Stimulated activated CD4-positive, alpha-beta T cell treated with anti-CD3 and anti-CD28 coated beads, Interleukin-1b, Interleukin-23, amount 100 ng/mL, for 24 hours (primary cell): ENCODE results near the gene RABL2A.
"Not testable (repeated sequence)": the region's sequence is repeated elsewhere in the genome, so short reads cannot be mapped to it uniquely, and the experiment has no call there.

Source experiments
- DNase-seq, 4 experiments: peaks; one replicate each; pipeline ENCODE4 v3.0.0-alpha.2; 2020; ENCODE audit warnings: low read depth in 4 of 4, low spot score in 1 of 4

RABL2A gene

DNA sequence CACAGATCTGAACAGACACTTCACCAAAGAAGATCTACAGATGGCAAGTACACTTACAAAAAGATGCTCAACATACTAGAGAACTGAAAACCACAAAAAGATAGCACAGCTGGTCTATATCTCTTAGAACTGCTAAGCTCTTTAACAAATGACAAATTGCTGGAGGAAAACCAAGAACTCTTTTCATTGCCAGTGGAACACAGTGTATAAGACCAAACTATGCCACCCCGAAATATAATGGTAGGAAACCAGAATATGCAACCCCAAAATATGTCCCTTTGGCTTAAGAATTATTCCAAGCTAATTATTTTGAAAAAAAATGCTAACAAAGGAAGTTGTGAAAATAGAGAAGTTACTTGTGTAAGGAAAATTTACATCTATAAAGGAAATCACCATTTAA lies 21.0 kb upstream of the RABL2A start:
- not testable (repeated sequence) for DNase-seq

DNA sequence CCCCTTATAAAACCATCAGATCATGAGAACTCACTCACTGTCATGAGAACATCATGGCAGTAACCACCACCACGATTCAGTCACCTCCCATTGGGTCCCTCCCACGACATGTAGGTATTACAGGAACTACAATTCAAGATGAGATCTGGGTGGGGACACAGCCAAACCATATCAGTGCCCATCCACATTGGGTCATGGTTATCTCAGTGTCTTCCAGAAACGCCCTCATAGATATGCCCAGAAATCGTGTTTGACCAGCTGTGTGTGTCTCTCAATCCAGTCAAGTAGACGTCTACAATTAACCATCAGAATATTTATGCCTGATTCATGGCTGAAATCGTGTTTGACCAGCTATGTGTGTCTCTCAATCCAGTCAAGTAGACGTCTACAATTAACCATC lies 17.2 kb upstream of the RABL2A start:
- not testable (repeated sequence) for DNase-seq

DNA sequence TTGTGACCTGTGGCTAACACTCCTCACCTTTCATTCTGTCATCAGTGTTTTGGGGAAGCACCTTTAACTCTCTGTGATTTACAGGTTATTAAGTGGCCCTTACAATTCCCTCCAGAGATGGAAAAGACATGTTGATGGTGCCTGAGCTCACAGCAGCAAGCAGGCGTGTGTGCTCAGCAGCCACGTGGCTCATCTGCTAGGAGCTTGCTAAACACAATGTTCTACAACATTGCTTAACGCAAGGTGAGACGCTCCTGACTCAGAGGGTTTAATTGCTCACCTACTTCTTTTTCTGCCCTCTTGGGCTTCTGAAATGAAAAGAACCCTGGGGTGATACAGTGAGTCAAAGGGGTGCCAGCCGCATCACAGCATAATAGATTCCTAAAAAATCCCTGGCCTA lies 6.1 kb upstream of the RABL2A start:
- DNase-seq, result not testable (repeated sequence)

DNA sequence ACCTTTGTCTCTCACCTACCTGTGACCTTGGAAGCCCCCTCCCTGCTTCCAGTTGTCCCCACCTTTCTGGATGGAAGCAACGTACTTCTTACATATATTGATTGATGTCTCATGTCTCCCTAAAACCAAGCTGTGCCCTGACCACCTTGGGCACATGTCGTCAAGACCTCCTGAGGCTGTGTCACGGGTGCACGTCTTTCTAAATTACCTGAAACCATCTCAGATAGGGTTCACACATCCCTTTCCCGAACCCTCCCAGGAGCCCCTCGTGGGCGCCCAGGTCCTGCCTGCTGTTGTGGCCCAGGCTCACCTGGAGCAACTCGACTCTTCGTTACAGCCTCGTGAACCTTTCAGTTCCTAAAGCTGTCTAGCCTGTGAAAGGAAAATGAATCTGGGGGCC lies 1.2 kb upstream of the RABL2A start:
- DNase-seq, result not testable (repeated sequence)

DNA sequence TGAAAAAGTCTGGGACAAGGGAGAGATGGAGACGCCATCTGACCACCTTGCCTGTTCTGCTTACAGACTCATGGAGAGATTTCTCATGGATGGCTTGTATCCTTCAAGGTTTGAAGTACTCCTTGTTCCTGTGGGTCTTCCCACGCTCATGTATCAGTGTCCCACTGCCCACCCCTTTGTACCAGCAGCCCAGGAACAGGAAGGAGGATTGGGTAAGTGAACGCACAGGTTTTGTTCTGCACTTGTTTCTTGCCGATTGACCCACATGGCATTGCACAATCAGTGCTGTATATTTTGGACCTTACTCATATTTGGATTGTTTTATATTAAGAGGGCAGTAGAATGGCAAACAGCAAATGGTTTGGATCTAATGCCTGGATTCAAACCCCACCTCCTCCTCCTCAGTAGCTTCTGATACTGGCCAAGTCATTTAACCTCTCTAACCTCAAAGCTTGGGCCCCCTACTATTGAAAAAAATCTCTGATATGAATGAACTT lies 5.8 kb downstream of the RABL2A start:
- DNase-seq, result not testable (repeated sequence)

DNA sequence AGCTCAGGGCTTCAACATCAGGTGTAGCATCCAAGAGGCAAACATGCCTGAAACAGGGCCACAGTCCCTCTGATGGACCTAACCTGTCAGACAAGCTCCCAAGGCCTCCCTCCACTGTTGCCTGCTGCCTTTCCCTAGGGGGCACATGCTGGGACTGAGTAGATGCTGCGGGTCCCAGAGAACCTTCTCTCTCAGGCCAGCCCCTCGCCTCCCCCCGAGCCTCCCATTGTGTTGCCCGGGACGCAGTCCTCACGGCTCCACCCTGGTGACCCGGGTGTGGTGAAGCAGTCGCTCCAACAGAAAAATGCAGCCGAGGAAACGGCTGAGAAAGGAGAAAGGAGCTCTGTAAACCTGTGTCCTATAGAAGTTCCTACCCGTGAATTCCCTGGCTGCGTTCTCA lies 8.3 kb downstream of the RABL2A start:
- not testable (repeated sequence) for DNase-seq

DNA sequence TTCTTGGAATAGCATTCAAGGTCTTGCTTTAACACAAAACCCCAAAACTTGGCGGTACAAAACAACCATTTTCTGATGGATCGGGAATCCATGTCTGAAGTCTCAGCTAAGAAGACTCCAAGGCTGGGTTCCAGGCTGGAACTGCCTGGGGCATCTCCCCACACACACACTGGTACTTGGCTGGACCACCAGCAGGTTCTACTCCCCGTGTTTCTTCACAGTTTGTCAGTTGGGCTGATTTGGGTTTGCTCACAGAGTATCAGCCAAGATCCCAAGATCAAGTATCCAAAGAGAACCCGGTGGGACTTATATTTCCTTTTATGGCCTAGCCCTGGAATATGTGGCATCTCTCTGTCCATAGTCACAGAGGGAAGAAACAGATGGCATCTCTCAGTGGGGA lies 9.2 kb downstream of the RABL2A start:
- DNase-seq, result not testable (repeated sequence)

DNA sequence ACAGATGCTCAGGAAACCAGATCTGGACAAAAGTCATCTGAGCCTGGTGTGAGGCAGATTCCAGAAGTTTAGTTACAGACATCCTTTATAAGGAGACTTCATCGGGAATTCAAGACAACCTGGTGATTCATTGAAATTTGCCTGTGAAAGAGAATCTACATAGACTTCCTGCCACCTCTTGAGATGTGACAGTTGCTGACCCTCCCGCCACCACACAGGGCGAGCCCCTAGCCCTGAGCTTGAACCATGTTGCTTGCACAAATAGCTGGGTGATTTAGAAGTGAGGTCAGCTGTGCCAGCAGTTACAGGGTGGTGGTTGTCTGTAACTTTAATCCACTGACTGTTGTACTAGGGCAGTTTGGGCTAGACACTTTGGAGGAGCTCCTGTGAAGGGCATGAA lies 11.0 kb downstream of the RABL2A start:
- DNase-seq, result not testable (repeated sequence)

DNA sequence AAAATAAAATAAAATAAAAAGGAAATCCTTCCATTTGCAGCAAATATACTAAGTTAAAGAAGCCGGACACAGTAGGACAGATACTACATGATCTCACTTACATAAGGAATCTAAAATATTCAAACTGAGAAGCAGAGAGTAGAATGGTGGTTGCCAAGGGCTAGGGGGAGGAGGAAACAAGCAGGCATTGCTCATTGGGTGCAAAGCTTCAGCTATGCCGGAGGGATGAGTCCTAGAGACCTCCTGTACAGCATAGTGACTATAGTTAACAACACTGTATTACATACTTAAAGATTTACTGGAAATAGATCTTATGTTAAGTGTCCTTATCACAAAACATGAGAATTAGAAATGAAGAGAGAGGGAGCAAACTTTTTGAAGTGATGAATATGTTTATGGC lies 19.2 kb downstream of the RABL2A start:
- not testable (repeated sequence) for DNase-seq

DNA sequence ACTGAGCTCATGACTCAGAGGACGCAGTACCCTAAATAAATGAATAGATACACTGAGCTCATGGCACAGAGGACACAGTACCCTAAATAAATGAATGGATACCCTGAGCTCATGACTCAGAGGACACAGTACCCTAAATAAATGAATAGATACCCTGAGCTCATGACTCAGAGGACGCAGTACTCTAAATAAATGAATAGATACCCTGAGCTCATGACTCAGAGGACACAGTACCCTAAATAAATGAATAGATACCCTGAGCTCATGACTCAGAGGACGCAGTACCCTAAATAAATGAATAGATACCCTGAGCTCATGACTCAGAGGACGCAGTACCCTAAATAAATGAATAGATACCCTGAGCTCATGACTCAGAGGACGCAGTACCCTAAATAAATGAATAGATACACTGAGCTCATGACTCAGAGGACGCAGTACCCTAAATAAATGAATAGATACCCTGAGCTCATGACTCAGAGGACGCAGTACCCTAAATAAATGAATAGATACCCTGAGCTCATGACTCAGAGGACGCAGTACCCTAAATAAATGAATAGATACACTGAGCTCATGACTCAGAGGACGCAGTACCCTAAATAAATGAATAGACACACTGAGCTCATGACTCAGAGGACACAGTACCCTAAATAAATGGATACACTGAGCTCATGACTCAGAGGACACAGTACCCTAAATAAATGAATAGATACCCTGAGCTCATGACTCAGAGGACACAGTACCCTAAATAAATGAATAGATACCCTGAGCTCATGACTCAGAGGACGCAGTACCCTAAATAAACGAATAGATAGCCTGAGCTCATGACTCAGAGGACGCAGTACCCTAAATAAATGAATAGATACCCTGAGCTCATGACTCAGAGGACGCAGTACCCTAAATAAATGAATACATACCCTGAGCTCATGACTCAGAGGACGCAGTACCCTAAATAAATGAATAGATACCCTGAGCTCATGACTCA lies 24.1 kb downstream of the RABL2A start:
- not testable (repeated sequence) for DNase-seq

DNA sequence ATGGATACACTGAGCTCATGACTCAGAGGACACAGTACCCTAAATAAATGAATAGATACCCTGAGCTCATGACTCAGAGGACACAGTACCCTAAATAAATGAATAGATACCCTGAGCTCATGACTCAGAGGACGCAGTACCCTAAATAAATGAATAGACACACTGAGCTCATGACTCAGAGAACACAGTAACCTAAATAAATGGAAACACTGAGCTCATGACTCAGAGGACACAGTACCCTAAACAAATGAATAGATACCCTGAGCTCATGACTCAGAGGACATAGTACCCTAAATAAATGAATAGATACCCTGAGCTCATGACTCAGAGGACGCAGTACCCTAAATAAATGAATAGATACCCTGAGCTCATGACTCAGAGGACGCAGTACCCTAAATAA lies 25.5 kb downstream of the RABL2A start:
- DNase-seq, result not testable (repeated sequence)

DNA sequence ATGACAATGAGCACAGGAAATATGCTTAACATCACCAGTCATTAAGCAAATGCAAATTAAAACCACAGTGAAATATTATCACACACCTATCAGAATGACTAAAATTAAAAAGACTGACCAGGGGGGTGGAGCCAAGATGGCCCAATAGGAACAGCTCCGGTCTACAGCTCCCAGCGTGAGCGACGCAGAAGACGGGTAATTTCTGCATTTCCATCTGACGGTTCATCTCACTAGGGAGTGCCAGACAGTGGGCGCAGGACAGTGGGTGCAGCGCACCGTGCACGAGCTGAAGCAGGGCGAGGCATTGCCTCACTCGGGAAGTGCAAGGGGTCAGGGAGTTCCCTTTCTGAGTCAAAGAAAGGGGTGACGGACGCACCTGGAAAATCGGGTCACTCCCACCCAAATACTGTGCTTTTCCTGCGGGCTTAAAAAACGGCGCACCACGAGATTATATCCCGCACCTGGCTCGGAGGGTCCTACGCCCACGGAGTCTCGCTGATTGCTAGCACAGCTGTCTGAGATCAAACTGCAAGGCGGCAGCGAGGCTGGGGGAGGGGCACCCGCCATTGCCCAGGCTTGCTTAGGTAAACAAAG lies 29.1 kb downstream of the RABL2A start:
- DNase-seq, result not testable (repeated sequence)

DNA sequence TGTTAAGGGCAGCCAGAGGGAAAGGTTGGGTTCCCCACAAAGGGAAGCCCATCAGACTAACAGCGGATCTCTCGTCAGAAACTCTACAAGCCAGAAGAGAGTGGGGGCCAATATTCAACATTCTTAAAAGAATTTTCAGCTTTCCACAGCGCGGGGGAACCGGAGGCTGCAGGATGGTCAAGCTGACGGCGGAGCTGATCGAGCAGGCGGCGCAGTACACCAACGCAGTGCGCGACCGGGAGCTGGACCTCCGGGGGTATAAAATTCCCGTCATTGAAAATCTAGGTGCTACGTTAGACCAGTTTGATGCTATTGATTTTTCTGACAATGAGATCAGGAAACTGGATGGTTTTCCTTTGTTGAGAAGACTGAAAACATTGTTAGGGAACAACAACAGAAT lies 30.7 kb downstream of the RABL2A start:
- not testable (repeated sequence) for DNase-seq

DNA sequence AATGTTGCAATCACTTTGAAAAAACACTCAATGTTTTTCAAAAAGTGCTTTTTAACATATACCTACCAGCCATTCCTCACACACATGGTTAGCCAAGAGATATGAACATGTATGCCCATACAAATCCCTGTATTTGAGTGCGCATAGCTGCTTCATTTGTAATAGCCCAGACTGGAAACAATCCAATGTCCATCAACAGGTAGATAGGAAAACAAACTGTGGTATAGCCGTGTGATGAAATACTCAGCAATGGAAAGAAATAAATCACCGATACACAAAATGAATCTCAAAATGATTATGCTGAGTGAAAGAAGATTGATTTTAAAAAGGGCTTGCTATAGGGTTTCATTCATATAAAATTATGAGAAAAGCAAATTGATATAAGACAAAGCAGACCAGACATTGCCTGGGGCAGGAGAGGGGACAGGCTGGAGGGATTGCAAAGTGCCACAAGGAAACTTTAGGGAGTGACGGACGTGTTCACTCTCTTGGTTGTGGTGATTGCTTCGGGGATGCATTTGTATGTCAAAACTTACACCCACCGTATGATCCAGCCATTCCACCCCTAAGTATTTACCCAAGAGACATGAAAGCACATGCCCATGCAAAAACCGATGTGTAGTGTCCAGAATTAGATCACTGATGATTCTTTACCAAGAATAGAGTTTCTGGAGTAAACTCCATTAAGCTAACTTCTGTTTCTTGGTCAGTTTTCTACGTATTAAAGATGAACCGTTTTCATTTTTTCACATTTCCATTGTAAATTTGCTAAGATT lies 36.4 kb downstream of the RABL2A start:
- not testable (repeated sequence) for DNase-seq

DNA sequence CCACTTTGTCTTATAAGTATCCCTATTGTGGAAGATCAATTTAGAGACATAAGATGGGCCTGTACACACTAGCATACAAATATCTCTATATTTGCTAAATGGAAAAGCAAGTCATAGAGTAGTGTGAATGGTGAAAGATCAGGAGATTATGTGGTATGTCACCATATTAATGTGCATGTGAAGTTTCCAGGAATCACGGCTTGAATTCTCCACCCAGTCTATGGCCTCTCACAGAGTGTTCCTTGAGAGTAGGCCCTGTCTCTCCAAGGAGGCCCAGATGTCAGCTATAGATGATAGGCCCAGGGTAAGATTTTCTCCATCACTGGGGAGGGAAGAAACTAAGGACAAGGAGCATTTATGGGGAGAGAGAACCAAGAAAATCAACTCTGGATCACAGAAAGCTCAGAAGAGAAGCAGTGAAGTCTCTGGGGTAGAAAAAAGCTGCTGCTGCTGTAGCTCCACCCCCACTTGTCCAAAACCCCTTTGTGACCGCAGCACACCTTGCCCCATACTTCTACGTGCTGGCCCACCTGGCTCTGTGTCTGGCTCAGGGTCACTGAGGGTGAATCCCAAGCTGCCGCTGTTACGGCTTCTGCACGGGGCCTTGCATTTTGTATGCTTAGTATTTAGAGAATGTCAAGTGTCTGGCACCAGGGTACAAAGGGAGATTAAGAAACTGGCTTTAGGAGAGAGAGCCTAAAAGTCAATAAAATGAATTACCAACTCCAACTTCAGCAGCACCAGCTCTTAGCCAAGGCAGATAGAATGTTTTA lies 37.9 kb downstream of the RABL2A start:
- not testable (repeated sequence) for DNase-seq

DNA sequence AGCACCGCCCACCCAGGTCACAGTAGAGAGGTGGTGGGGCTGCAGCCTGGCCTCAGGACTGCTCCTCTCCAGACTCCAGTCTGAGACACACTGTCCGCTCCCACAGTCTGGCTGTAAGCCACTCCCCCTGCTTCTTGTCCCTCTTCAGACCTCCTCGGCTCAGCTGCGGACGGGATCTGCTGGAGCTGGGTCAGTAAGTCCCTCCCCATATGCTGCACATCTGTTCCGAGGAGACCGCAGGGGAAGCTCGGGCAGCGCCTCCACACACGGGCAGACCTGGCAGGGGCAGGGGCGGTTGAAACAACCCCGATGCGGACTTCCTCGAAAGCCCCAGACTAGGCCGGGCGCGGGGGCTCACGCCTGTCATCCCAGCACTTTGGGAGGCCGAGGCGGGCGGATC lies 41.9 kb downstream of the RABL2A start:
- not testable (repeated sequence) for DNase-seq

DNA sequence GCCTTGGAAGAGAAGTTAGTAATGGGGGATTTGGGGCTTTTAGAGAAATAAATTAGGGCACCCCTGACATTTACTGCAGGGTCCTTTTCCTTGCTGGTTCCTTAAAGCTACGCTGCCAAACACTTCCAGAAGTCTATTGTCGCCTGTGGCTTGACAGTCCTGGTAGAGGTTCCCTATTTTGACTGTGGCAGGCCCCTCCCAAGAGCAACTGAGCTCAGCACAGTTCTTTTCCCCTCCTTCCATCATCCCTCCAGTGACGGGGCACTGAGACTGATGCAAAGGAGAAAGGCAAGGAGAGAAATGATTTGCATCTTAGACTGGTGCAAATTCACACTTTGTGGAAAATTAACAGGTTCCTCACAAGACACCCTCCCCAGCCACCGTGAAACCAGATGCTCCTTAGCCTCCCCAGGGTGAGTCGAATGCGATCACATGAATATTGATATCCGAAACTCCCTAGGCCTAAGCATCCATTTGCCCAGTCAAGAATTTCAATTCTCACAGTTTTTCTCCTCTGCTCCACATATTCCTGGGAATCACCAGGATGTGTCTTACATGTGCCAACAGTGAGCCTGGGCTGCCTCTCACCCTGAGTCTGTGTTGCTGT lies 45.4 kb downstream of the RABL2A start:
- DNase-seq, result no peak

DNA sequence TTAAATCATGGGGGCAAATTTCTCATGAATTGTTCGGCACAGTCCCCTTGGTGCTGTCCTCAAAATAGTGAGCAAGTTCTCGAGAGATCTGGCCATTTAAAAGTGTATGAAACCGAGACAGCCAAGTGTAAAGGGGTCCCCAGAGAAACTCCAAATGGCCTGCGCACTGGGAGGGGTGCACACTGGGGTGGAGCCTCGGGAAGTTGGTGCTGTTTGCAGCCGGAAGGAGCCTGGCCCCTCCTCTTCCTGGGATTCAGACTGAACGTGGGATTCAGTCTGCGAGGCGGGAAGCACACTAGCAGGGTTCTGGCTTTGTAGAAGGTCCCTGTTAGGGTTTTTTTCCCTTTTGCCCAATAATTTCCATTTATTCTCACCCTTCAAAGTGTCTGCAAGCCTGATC lies 48.8 kb downstream of the RABL2A start:
- DNase-seq, result no peak

DNA sequence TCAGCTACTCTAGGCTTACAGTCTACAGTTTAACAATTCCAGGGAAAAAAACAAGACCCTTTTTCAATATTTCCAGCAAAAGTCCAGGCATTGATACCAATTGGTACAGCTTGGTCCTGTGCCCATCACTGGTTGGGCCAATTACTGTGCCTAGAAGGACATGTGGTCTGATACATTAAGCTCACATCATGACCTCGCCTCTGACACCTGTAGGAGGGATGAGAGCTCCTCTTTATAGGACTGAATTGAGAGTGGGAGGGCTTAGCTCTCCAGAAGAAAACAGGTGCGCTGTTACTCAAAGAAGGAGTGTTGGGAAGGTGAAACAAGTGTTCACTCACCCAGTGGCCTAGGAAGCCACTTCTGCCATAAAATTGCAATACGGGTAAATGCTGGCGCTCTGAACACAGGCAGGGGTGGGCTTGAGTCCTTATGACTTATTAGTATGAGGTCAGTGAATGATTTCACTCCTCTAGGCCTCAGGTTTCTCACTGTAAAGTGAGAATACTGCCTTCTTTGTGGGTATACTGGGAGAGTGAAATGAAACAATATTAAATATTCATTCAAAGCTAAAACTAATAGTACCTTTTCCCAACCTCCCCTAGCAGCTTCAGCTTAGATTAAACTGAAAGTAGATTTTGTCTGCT lies 49.7 kb downstream of the RABL2A start:
- no peak for DNase-seq

DNA sequence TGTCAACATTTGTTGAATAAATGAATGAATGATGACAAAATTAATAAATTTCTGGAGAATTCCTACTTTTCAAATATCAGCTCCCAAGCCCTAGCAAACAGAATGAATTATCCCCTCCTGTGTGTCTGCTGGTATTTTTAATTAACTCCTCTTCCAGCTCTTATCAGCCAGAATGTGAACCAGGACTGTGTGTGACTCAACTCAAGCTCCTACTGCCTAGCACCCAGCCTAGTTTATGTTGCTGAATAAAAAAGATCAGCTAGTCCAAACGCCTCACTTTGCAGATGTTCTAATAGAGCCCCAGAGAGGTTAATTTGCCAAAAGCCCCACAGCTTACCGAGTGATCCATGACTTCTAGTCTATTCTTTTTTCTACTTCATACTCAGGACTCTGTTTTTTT lies 50.3 kb downstream of the RABL2A start:
- no peak for DNase-seq
